HepG2 (cell line): ENCODE data around the gene TTPAL. TPM values are rescaled to one million over a fixed set of nuclear protein-coding genes. Genes with fewer than 3 reads are reported as not detected.
A peak's percentile ranks its signal among the peaks of the same experiment; 100 is the strongest.

Experiments
- ARNT2 ChIP-seq: sonication (generic); formaldehyde crosslinking; IDR thresholded peaks from 2 replicates; pipeline ENCODE4 v1.8.0; 2022; ENCODE audit warnings: mild to moderate bottlenecking, low read depth, missing genetic modification reagents, moderate library complexity
- CCAR2 ChIP-seq: fragments of 200-400 bp; formaldehyde crosslinking; optimal IDR thresholded peaks from 2 replicates; pipeline ENCODE3; 2018; ENCODE audit warnings: low read depth, mild to moderate bottlenecking, low read length, moderate library complexity
- CREM ChIP-seq, 2 experiments: sonication (generic) in 1 of 2; formaldehyde crosslinking in 1 of 2; IDR thresholded peaks; 2 replicates each; pipeline versions ENCODE4 v1.4.0 to v1.6.1; 2016 to 2020; ENCODE audit warnings: antibody characterized with exemption in 1 of 2, mild to moderate bottlenecking in 1 of 2, missing genetic modification reagents in 1 of 2
- HIVEP1 ChIP-seq: sonication (generic); formaldehyde crosslinking; IDR thresholded peaks from 2 replicates; pipeline ENCODE4 v1.4.0; 2020; ENCODE audit warnings: mild to moderate bottlenecking, missing genetic modification reagents
- HMG20B ChIP-seq: conservative IDR thresholded peaks from 2 replicates; pipeline ENCODE4 v1.6.1; 2016; ENCODE audit warnings: missing genetic modification reagents, missing compliant biosample characterization
- HNF4G ChIP-seq, 2 experiments: sonication (generic) in 1 of 2; formaldehyde crosslinking in 1 of 2; IDR thresholded peaks; 2 replicates each; pipeline versions ENCODE4 v1.4.0 to v1.6.1; 2011 to 2020; ENCODE audit warnings: borderline replicate concordance in 2 of 2, low read depth in 2 of 2, mild to moderate bottlenecking in 2 of 2, low read length in 1 of 2, missing genetic modification reagents in 1 of 2, moderate library complexity in 1 of 2
- HOXA7 ChIP-seq: sonication (generic); formaldehyde crosslinking; IDR thresholded peaks from 2 replicates; pipeline ENCODE4 v1.8.1; 2022; ENCODE audit warnings: mild to moderate bottlenecking, missing genetic modification reagents, moderate library complexity
- NFKB2 ChIP-seq: sonication (generic); formaldehyde crosslinking; IDR thresholded peaks from 2 replicates; pipeline ENCODE4 v1.4.0; 2020; ENCODE audit warnings: missing genetic modification reagents, borderline replicate concordance
- PHF5A ChIP-seq: IDR thresholded peaks from one replicate; pipeline ENCODE4 v1.6.1; 2018; ENCODE audit warnings: low read depth, missing genetic modification reagents; ENCODE audit not compliant: unreplicated experiment
- RXRB ChIP-seq: IDR thresholded peaks from 2 replicates; pipeline ENCODE4 v1.6.1; 2016; ENCODE audit warnings: borderline replicate concordance, missing genetic modification reagents, missing compliant biosample characterization
- SIN3B ChIP-seq: fragments of 150-350 bp; IDR thresholded peaks from 2 replicates; pipeline ENCODE4 v1.6.1; 2014; ENCODE audit warnings: low read length
- TBL1XR1 ChIP-seq: fragments of 150-350 bp; IDR thresholded peaks from 2 replicates; pipeline ENCODE4 v1.6.1; 2014; ENCODE audit warnings: borderline replicate concordance, low read length; ENCODE audit not compliant: partially characterized antibody
- TOE1 ChIP-seq: sonication (generic); formaldehyde crosslinking; IDR thresholded peaks from 2 replicates; pipeline ENCODE4 v1.4.0; 2020; ENCODE audit warnings: mild to moderate bottlenecking, missing genetic modification reagents
- YY1 ChIP-seq: IDR thresholded peaks from 2 replicates; pipeline ENCODE4 v1.6.1; 2011; ENCODE audit warnings: low read length, low read depth, moderate library complexity, mild to moderate bottlenecking; ENCODE audit not compliant: insufficient read depth, insufficient replicate concordance
- ZBTB26 ChIP-seq: IDR thresholded peaks from 2 replicates; pipeline ENCODE4 v1.6.1; 2016; ENCODE audit warnings: missing compliant biosample characterization, missing genetic modification reagents, borderline replicate concordance
- ZIK1 ChIP-seq: sonication (generic); formaldehyde crosslinking; IDR thresholded peaks from 2 replicates; pipeline ENCODE4 v1.5.0; 2020; ENCODE audit warnings: mild to moderate bottlenecking, low read depth, missing genetic modification reagents, borderline replicate concordance
- ZNF138 ChIP-seq: sonication (generic); formaldehyde crosslinking; IDR thresholded peaks from 2 replicates; pipeline ENCODE4 v1.5.0; 2020; ENCODE audit warnings: mild to moderate bottlenecking, low read depth, missing genetic modification reagents
- ZNF431 ChIP-seq: sonication (generic); formaldehyde crosslinking; IDR thresholded peaks from 2 replicates; pipeline ENCODE4 v1.9.0; 2022; ENCODE audit warnings: missing genetic modification reagents, low read depth, mild to moderate bottlenecking, borderline replicate concordance
- ZNF451 ChIP-seq: sonication (generic); formaldehyde crosslinking; IDR thresholded peaks from 2 replicates; pipeline ENCODE4 v1.5.0; 2020; ENCODE audit warnings: mild to moderate bottlenecking, missing genetic modification reagents
- ZNF460 ChIP-seq: sonication (generic); formaldehyde crosslinking; IDR thresholded peaks from 2 replicates; pipeline ENCODE4 v1.5.1; 2020; ENCODE audit warnings: missing genetic modification reagents, mild to moderate bottlenecking, borderline replicate concordance
- ZNF614 ChIP-seq: IDR thresholded peaks from 2 replicates; pipeline ENCODE4 v1.6.1; 2018; ENCODE audit warnings: missing biosample characterization, missing genetic modification reagents, inconsistent platforms, borderline replicate concordance
- ZNF720 ChIP-seq: sonication (generic); formaldehyde crosslinking; IDR thresholded peaks from 2 replicates; pipeline ENCODE4 v1.4.0; 2020; ENCODE audit warnings: missing genetic modification reagents
- ZNF75D ChIP-seq: sonication (generic); formaldehyde crosslinking; IDR thresholded peaks from 2 replicates; pipeline ENCODE4 v1.8.1; 2023; ENCODE audit warnings: missing genetic modification reagents, mild to moderate bottlenecking, borderline replicate concordance
- ZNF816 ChIP-seq: sonication (generic); formaldehyde crosslinking; IDR thresholded peaks from 2 replicates; pipeline ENCODE4 v1.8.0; 2022; ENCODE audit warnings: missing genetic modification reagents, mild to moderate bottlenecking, borderline replicate concordance
- ZNF83 ChIP-seq: sonication (generic); formaldehyde crosslinking; IDR thresholded peaks from 2 replicates; pipeline ENCODE4 v1.4.0; 2020; ENCODE audit warnings: missing genetic modification reagents, mild to moderate bottlenecking, borderline replicate concordance
- polyA plus RNA-seq, 8 experiments: library from polyadenylated mRNA; depleted of rRNA in 3 of 8; stranded (reverse) in 7 of 8; unstranded in 1 of 8; fragments of >200 nt; fragmentation: Illumina TruSeq in 4 of 8; extraction: Trizol in 4 of 8; gene quantifications; 2 replicates each; pipeline versions ENCODE4 v1.2.1 to v1.2.3, GENCODE V29; 2011 to 2016; ENCODE audit warnings: low read depth in 4 of 8, missing spikeins in 1 of 8, mixed read lengths in 1 of 8; ENCODE audit not compliant: insufficient read depth in 1 of 8
- total RNA-seq, 5 experiments: library from RNA; depleted of rRNA; stranded (reverse); fragments of >200 nt; fragmentation: Illumina TruSeq; extraction: Trizol; gene quantifications; 2 replicates each; pipeline ENCODE4 v1.2.3, GENCODE V29; 2016; ENCODE audit warnings: low read depth in 1 of 5
- TF ChIP-seq, protein P1 (sequence below): sonication (generic); formaldehyde crosslinking; IDR thresholded peaks from 2 replicates; pipeline ENCODE4 v1.8.0; 2022; ENCODE audit warnings: mild to moderate bottlenecking, missing genetic modification reagents, moderate library complexity

Gene TTPAL
- total and polyA plus RNA-seq, 2 of the 13 experiments (the other 11 are each of a cell fraction or from before 2014, with no cell fraction given), result 4.3 to 18.8 TPM

- 0 out of 2 replicates have a peak, but pooled peaks have one; percentile 52 for TF ChIP-seq ARNT2 (CRISPR knock-in tag)
- 0 out of 2 replicates have a peak, but pooled peaks have one; percentile 37 for TF ChIP-seq ZNF720 (CRISPR knock-in tag)
- peak; percentile 79; the same call in 1 of the 2 replicates for TF ChIP-seq ZBTB26 (CRISPR knock-in tag)
- no peak for TF ChIP-seq NFKB2
- peak; percentile 49; the same call in 1 of the 2 replicates for TF ChIP-seq TOE1 (CRISPR knock-in tag)
- TF ChIP-seq TBL1XR1, result no peak
- TF ChIP-seq HOXA7 (CRISPR knock-in tag), result no peak
- TF ChIP-seq ZNF83 (CRISPR knock-in tag), result no peak
- no peak for TF ChIP-seq ZNF75D (CRISPR knock-in tag)
- no peak for TF ChIP-seq ZNF138 (CRISPR knock-in tag)
- peak; percentile 73; the same call in 1 of the 2 replicates for TF ChIP-seq HNF4G (IDR thresholded peaks at IDR 0.05; ENCODE audit: borderline replicate concordance, low read depth, low read length)
- TF ChIP-seq HNF4G (CRISPR knock-in tag; IDR thresholded peaks at IDR 0.05; ENCODE audit: borderline replicate concordance, low read depth), result peak; percentile 17; the same call in 1 of the 2 replicates
- peak; percentile 74; the same call in 1 of the 2 replicates for TF ChIP-seq CREM (IDR thresholded peaks at IDR 0.05)
- TF ChIP-seq CREM (CRISPR knock-in tag; IDR thresholded peaks at IDR 0.05), result no peak
- TF ChIP-seq, protein P1, sequence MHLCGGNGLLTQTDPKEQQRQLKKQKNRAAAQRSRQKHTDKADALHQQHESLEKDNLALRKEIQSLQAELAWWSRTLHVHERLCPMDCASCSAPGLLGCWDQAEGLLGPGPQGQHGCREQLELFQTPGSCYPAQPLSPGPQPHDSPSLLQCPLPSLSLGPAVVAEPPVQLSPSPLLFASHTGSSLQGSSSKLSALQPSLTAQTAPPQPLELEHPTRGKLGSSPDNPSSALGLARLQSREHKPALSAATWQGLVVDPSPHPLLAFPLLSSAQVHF (CRISPR knock-in tag), result no peak
- peak; percentile 99 for TF ChIP-seq PHF5A (CRISPR knock-in tag)
- TF ChIP-seq ZNF816 (CRISPR knock-in tag), result peak; percentile 67; the same call in 1 of the 2 replicates
- 0 out of 2 replicates have a peak, but pooled peaks have one; percentile 12 for TF ChIP-seq ZNF431
- TF ChIP-seq SIN3B, result no peak
- peak; percentile 74; the same call in 1 of the 2 replicates for TF ChIP-seq ZIK1
- TF ChIP-seq RXRB (CRISPR knock-in tag), result peak; percentile 97
- TF ChIP-seq ZNF614, result peak; percentile 99
- no peak for TF ChIP-seq HIVEP1 (CRISPR knock-in tag)
- peak; percentile 14 for TF ChIP-seq YY1
- TF ChIP-seq ZNF451 (CRISPR knock-in tag), result no peak
- TF ChIP-seq CCAR2, result peak; percentile 28
- TF ChIP-seq HMG20B (CRISPR knock-in tag), result peak; percentile 95
- peak; percentile 18; the same call in 1 of the 2 replicates for TF ChIP-seq ZNF460
Measured at GRCh38 chr20:44428174-44429016, 47.3 kb upstream of the TTPAL start (continued).
